Ascending aorta (tissue), 2 donors: ENCODE results near the gene CELSR1. TPM values are rescaled to one million over a fixed set of nuclear protein-coding genes. Genes with fewer than 3 reads are reported as not detected.

Source experiments
- DNase-seq, 2 donors: peaks; one replicate each; pipeline ENCODE4 v3.0.0-alpha.2; 2019; ENCODE audit warnings: low spot score in 2 of 2
- H3K27ac ChIP-seq, 2 donors: fragments of 200-600 bp; sonication (generic); one replicate each; pipeline ENCODE4 v1.5.1; 2016 to 2017; ENCODE audit warnings: mild to moderate bottlenecking in 1 of 2
- H3K27me3 ChIP-seq: fragments of 200-600 bp; sonication (generic); one replicate; pipeline ENCODE4 v1.5.1; 2017
- H3K36me3 ChIP-seq, 2 donors: fragments of 200-600 bp; sonication (generic); one replicate each; pipeline ENCODE4 v1.5.1; 2016
- H3K4me1 ChIP-seq, 2 donors: fragments of 200-600 bp; sonication (generic); one replicate each; pipeline ENCODE4 v1.5.1; 2016 to 2017; ENCODE audit warnings: mild to moderate bottlenecking in 1 of 2
- H3K4me3 ChIP-seq, 2 donors: fragments of 200-600 bp; sonication (generic); one replicate each; pipeline ENCODE4 v1.5.1; 2016 to 2017; ENCODE audit warnings: mild to moderate bottlenecking in 1 of 2
- H3K9me3 ChIP-seq, 2 donors: fragments of 200-600 bp; sonication (generic); one replicate each; pipeline ENCODE4 v1.5.1; 2016
- CTCF ChIP-seq, 3 experiments: fragments of 200-600 bp in 2 of 3; fragments of 450-650 bp in 1 of 3; sonication (generic) in 2 of 3; IDR thresholded peaks; one replicate each; pipeline ENCODE4 v1.5.1; 2016 to 2019; ENCODE audit warnings: antibody characterized with exemption in 3 of 3, mild to moderate bottlenecking in 1 of 3, moderate library complexity in 1 of 3
- intact Hi-C: fragments of 100-400 bp; cut with DNase I; formaldehyde crosslinking; loops from one replicate; pipeline ENCODE4 v1.15.1; 2023
- total RNA-seq: library from RNA; depleted of rRNA; stranded (reverse); fragments of >200 nt; gene quantifications from one replicate; pipeline ENCODE4 v1.1.0, GENCODE V29; 2016

The CELSR1 gene
- total RNA-seq, 1 donor from 2014 or later, result 10.5 TPM

GRCh38 chr22:46458525-46458924, 78.9 kb downstream of the CELSR1 start:
- intact Hi-C loops, result no loop called here
- Histone ChIP-seq H3K4me3 (no peak overlapping the region), H3K27me3 (no peaks in the 10 kb centered on the region), H3K9me3 (no peaks in the 10 kb centered on the region), H3K27ac (no peak overlapping the region), H3K36me3 (no peaks in the 10 kb centered on the region), H3K4me1 (no peaks in the 10 kb centered on the region)
- TF ChIP-seq CTCF (IDR thresholded peaks at IDR 0.05), result no peak
- no peak for DNase-seq

- Histone ChIP-seq H3K4me1 (no peaks in the 10 kb centered on the region), H3K27me3 (no peaks in the 10 kb centered on the region), H3K27ac (no peak overlapping the region), H3K9me3 (no peaks in the 10 kb centered on the region), H3K4me3 (no peak overlapping the region), H3K36me3 (no peaks in the 10 kb centered on the region)
- TF ChIP-seq CTCF (IDR thresholded peaks at IDR 0.05), result no peak
- DNase-seq, result no peak
- intact Hi-C loops, result no loop called here
Measured at GRCh38 chr22:46457502-46458488, 79.6 kb downstream of the CELSR1 start.

GRCh38 chr22:46456818-46457163, 80.6 kb downstream of the CELSR1 start:
- no peaks in the 10 kb centered on the region for H3K36me3 ChIP-seq
- TF ChIP-seq CTCF (IDR thresholded peaks at IDR 0.05), result no peak
- H3K4me3 ChIP-seq, result no peak overlapping the region
- no peaks in the 10 kb centered on the region for H3K9me3 ChIP-seq
- H3K4me1 ChIP-seq, result no peaks in the 10 kb centered on the region
- intact Hi-C loops, result no loop called here
- no peak for DNase-seq
- no peak overlapping the region for H3K27ac ChIP-seq
- no peaks in the 10 kb centered on the region for H3K27me3 ChIP-seq

GRCh38 chr22:46455446-46455845, 82.0 kb downstream of the CELSR1 start:
- Histone ChIP-seq H3K9me3 (no peaks in the 10 kb centered on the region), H3K27ac (no peak overlapping the region), H3K36me3 (no peaks in the 10 kb centered on the region), H3K27me3 (no peaks in the 10 kb centered on the region), H3K4me3 (no peak overlapping the region), H3K4me1 (no peaks in the 10 kb centered on the region)
- no peak for DNase-seq
- intact Hi-C loops, result no loop called here
- TF ChIP-seq CTCF (IDR thresholded peaks at IDR 0.05), result no peak

GRCh38 chr22:46454504-46455269, 82.7 kb downstream of the CELSR1 start:
- no peak for TF ChIP-seq CTCF (IDR thresholded peaks at IDR 0.05)
- Histone ChIP-seq H3K4me3 (no peak overlapping the region), H3K36me3 (no peaks in the 10 kb centered on the region), H3K9me3 (no peaks in the 10 kb centered on the region), H3K4me1 (no peaks in the 10 kb centered on the region), H3K27ac (no peak overlapping the region), H3K27me3 (no peaks in the 10 kb centered on the region)
- intact Hi-C loops, result no loop called here
- DNase-seq, result no peak
